Measurements from ENCODE around the gene GCSAML. TPM values are rescaled to one million over a fixed set of nuclear protein-coding genes. Genes with fewer than 3 reads are reported as not detected.

GCSAML gene
- total RNA-seq, 6 donors from 2014 or later, result 0.30 to 3.0 (median 1.4) TPM

DNA sequence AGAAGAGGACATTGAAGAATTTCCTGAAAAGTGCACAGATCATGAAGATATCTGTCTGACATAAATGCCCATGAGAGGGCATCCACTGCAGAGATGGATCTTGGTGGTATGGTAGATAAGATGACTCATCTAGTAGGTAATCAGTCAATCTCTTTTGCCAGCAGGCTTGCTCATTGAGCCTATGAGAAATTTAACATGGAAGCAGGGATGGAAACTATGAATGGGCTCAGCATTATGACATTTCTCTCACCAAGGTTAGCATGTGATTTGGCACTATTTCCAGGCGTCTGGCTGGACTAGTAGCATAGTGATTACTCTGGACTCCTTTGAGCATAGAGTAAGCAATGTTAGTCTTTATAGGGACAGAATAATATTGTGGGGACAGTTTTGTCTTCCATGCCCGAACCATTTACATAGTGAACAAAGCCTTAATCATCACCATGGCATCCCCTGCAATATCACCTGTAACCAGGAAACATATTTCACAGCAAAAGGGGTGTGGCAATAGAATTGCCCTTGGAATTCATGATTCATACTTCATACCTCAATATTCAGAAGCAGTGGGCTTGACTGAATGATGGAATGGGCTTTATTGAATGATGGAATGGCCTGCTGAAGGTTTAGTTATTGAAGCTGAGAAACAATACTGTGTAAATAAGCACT is 20.0 kb upstream of the GCSAML start:
- H3K9me3 ChIP-seq, result no peaks in the 10 kb centered on the region
- no peak for ATAC-seq (ENCODE audit: low FRiP score in 2 of 2)
- no peak overlapping the region for H3K4me3 ChIP-seq
- no peak for TF ChIP-seq POLR2AphosphoS5 (IDR thresholded peaks at IDR 0.05)
- TF ChIP-seq, protein P1, sequence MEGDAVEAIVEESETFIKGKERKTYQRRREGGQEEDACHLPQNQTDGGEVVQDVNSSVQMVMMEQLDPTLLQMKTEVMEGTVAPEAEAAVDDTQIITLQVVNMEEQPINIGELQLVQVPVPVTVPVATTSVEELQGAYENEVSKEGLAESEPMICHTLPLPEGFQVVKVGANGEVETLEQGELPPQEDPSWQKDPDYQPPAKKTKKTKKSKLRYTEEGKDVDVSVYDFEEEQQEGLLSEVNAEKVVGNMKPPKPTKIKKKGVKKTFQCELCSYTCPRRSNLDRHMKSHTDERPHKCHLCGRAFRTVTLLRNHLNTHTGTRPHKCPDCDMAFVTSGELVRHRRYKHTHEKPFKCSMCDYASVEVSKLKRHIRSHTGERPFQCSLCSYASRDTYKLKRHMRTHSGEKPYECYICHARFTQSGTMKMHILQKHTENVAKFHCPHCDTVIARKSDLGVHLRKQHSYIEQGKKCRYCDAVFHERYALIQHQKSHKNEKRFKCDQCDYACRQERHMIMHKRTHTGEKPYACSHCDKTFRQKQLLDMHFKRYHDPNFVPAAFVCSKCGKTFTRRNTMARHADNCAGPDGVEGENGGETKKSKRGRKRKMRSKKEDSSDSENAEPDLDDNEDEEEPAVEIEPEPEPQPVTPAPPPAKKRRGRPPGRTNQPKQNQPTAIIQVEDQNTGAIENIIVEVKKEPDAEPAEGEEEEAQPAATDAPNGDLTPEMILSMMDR (IDR thresholded peaks at IDR 0.05), result no peak
- TF ChIP-seq POLR2A (IDR thresholded peaks at IDR 0.05), result no peak
- no peak overlapping the region for H3K27ac ChIP-seq
- H3K36me3 ChIP-seq, result no peaks in the 10 kb centered on the region
- no peak for DNase-seq
- H3K27me3 ChIP-seq, result peaks cover 0 to 5% (median 0%) of the 10 kb centered on the region in 4 donors
- WGBS, 2 donors, result 72 to 74% methylated on average over 2 of the region's 2 CpGs
- H3K4me1 ChIP-seq, result no peaks in the 10 kb centered on the region

DNA sequence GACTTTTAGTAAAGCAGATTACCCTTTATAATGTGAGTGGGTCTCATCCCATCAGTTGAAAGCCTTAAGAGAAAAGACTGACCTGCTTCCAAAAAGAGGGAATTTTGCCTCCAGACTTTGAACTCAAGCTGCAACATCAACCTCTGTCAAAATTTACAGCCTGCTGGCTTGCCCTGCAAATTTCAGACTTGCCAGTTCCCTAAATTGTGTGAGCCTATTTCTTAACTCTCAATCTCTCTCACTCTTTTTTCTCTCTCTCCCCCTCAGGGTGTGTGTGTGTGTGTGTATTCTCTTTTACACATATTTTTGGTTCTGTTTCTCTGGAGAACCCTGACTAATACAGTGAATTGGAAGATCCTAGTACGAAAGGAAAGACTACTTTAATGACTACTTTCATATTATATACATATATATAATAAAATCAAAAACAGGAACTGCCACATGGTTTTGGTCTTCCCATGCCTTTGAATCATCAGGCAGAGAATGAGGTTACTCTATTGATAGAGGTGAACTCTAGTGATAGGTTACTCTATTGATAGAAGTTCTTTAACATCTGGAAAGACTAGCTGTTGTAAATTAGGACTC is 19.1 kb upstream of the GCSAML start:
- Histone ChIP-seq H3K4me3 (no peak overlapping the region), H3K27me3 (peaks cover 0 to 5% (median 0%) of the 10 kb centered on the region in 4 donors), H3K27ac (no peak overlapping the region), H3K4me1 (no peaks in the 10 kb centered on the region), H3K36me3 (no peaks in the 10 kb centered on the region), H3K9me3 (no peaks in the 10 kb centered on the region)
- DNase-seq (no peak), ATAC-seq (ENCODE audit: low FRiP score in 2 of 2) (no peak)
- TF ChIP-seq, protein P1 (IDR thresholded peaks at IDR 0.05), result no peak
- TF ChIP-seq POLR2AphosphoS5 (IDR thresholded peaks at IDR 0.05) (no peak), POLR2A (IDR thresholded peaks at IDR 0.05) (no peak), EP300 (IDR thresholded peaks at IDR 0.05) (no peak)
- 73 to 76% methylated on average over 1 of the region's 1 CpG for WGBS, 2 donors

DNA sequence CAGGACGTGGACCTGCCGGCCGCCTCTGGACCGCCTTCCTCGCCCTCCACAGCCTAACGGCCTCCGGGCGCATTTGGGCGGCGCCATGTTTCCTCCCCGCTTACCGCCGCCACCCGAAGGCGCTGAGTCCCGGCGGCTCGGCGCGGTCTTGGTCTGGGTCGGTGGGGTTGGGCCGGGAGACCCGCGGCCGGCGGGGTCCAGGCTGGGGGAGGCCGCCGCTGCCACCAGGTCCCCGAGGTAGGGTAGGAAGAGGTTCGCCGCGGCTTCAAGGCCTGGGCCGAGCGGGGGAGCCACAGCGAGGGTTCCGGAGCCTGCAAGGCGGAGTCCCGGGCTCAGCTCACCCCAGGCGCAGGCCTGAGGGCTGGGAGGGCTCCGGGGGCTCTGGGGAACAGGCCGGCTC is 18.1 kb upstream of the GCSAML start:
- DNase-seq (peak in 1 of 2 donors; percentile 84), ATAC-seq (ENCODE audit: low FRiP score in 2 of 2) (peak in 1 of 2 donors; percentile 41)
- H3K27me3 ChIP-seq, result peaks cover 0 to 5% (median 0%) of the 10 kb centered on the region in 4 donors
- no peaks in the 10 kb centered on the region for H3K4me1 ChIP-seq
- H3K4me3 ChIP-seq, result no peak overlapping the region
- TF ChIP-seq, protein P1 (IDR thresholded peaks at IDR 0.05), result no peak
- TF ChIP-seq POLR2A (IDR thresholded peaks at IDR 0.05), result no peak
- no peak for TF ChIP-seq EP300 (IDR thresholded peaks at IDR 0.05)
- TF ChIP-seq POLR2AphosphoS5 (IDR thresholded peaks at IDR 0.05), result no peak
- WGBS, 2 donors, result 61 to 73% methylated on average over 33 to 40 of the region's 41 CpGs
- H3K9me3 ChIP-seq, result no peaks in the 10 kb centered on the region
- no peaks in the 10 kb centered on the region for H3K36me3 ChIP-seq
- no peak overlapping the region for H3K27ac ChIP-seq

DNA sequence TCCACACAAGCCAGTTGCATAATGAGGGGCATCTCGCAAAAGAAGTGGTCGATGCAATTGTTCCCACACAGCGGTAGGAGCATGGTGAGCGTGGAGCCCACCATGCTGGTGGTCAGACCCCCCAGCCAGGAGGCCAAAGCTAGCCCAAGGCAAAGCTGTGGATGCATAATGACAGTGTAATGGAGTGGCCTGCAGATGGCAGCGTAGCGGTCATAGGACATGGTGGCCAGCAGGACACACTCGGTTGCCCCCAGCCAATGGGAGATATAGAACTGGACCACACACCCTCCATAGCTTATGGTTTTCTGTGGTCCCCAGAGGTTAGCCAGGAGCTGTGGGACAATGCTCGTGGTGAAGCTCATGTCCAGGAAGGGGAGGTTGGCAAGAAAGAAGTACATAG is 17.0 kb upstream of the GCSAML start:
- H3K4me3 ChIP-seq, result no peak overlapping the region
- ATAC-seq (ENCODE audit: low FRiP score in 2 of 2), result no peak
- no peak overlapping the region for H3K27ac ChIP-seq
- H3K36me3 ChIP-seq, result no peaks in the 10 kb centered on the region
- 93 to 94% methylated on average over 8 of the region's 8 CpGs for WGBS, 2 donors
- H3K9me3 ChIP-seq, result no peaks in the 10 kb centered on the region
- H3K4me1 ChIP-seq, result no peaks in the 10 kb centered on the region
- DNase-seq, result no peak
- H3K27me3 ChIP-seq, result peaks cover 0 to 5% (median 0%) of the 10 kb centered on the region in 4 donors
- TF ChIP-seq, protein P1 (IDR thresholded peaks at IDR 0.05), result no peak
- TF ChIP-seq EP300 (IDR thresholded peaks at IDR 0.05) (no peak), POLR2AphosphoS5 (IDR thresholded peaks at IDR 0.05) (no peak), POLR2A (IDR thresholded peaks at IDR 0.05) (no peak)

Data from upper lobe of left lung (tissue), 6 donors.